Measurements from ENCODE around the gene ATXN7L2. TPM values are rescaled to one million over a fixed set of nuclear protein-coding genes. Genes with fewer than 3 reads are reported as not detected.

Gene ATXN7L2
- polyA plus RNA-seq, 2 of the 4 experiments (the other 2 are of a cell fraction) = 0.97 to 2.2 TPM

DNA sequence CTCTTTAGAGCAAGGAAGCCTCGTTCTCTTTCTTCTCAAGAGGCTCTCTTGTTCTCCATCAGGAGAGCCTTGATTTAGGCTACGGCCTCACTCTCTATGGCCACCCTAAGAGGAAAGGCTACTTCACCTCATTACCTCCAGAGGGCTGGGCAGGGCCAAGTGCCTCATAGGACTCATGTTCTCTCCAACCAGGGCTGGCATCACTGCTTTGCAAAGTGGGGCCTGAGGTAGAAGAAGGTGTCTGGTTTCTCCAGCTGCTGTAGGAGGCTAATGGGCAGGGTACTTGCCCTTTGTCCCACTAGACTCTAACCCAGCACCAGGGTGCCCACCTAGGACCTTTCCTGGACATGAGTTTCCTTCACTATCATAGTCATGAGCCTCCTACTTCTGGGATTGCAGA, 2.1 kb upstream of the ATXN7L2 start:
- FAIRE-seq (no peak), ATAC-seq (no peak), DNase-seq (ENCODE audit: low read depth in 1 of 2, low spot score in 1 of 2) (no peak)
- H3K4me3 ChIP-seq = no peak overlapping the region
- CTCF ChIA-PET = interaction anchor here (1.5 to 23.6 kb wide), 2 partner anchors 11 to 50 kb away, joined by 3 to 749 read pairs; partner anchors contain the start of gene GPR61
- H3K4me1 ChIP-seq = peaks cover 6% of the 10 kb centered on the region; the same call in 2 of the 3 replicates
- 39% methylated on average over 2 of the region's 2 CpGs for WGBS (ENCODE audit: missing lambda C conversion rate)
- H3K4me2 ChIP-seq = no peak overlapping the region
- no peak for TF ChIP-seq MAZ (IDR thresholded peaks at IDR 0.05; ENCODE audit: borderline replicate concordance, low read depth, low read length)
- no peak for TF ChIP-seq CBX8 (IDR thresholded peaks at IDR 0.05)
- TF ChIP-seq ZC3H11A (IDR thresholded peaks at IDR 0.05) = no peak
- TF ChIP-seq NR3C1 (IDR thresholded peaks at IDR 0.05) = no peak
- no peak for TF ChIP-seq JUN (IDR thresholded peaks at IDR 0.05)
- TF ChIP-seq POLR2AphosphoS2 (conservative IDR thresholded peaks at IDR 0.05; ENCODE audit: low read length) = no peak
- no peak for TF ChIP-seq EP300 (IDR thresholded peaks at IDR 0.05)
- TF ChIP-seq FOSL2 (IDR thresholded peaks at IDR 0.05) = no peak
- TF ChIP-seq FOSL2 (CRISPR knock-in tag; IDR thresholded peaks at IDR 0.05) = no peak
- no peak for TF ChIP-seq HOXA7 (CRISPR knock-in tag; IDR thresholded peaks at IDR 0.05)
- TF ChIP-seq CBX2 (IDR thresholded peaks at IDR 0.05; ENCODE audit: borderline replicate concordance, low read depth) = no peak
- TF ChIP-seq, protein P1, sequence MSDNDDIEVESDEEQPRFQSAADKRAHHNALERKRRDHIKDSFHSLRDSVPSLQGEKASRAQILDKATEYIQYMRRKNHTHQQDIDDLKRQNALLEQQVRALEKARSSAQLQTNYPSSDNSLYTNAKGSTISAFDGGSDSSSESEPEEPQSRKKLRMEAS (IDR thresholded peaks at IDR 0.05) = no peak
- TF ChIP-seq, protein P2, sequence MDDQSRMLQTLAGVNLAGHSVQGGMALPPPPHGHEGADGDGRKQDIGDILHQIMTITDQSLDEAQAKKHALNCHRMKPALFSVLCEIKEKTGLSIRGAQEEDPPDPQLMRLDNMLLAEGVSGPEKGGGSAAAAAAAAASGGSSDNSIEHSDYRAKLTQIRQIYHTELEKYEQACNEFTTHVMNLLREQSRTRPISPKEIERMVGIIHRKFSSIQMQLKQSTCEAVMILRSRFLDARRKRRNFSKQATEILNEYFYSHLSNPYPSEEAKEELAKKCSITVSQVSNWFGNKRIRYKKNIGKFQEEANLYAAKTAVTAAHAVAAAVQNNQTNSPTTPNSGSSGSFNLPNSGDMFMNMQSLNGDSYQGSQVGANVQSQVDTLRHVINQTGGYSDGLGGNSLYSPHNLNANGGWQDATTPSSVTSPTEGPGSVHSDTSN (IDR thresholded peaks at IDR 0.05) = no peak
- TF ChIP-seq CHD2 (IDR thresholded peaks at IDR 0.05; ENCODE audit: low read length, partially characterized antibody) = no peak
- TF ChIP-seq ZFP36 (IDR thresholded peaks at IDR 0.05; ENCODE audit: borderline replicate concordance, partially characterized antibody) = no peak
- no peak for TF ChIP-seq HEYL (CRISPR knock-in tag; IDR thresholded peaks at IDR 0.05)
- H3K27ac ChIP-seq = no peak overlapping the region
- no peaks in the 10 kb centered on the region for H3K9me3 ChIP-seq
- POLR2A ChIA-PET = no interaction called here

DNA sequence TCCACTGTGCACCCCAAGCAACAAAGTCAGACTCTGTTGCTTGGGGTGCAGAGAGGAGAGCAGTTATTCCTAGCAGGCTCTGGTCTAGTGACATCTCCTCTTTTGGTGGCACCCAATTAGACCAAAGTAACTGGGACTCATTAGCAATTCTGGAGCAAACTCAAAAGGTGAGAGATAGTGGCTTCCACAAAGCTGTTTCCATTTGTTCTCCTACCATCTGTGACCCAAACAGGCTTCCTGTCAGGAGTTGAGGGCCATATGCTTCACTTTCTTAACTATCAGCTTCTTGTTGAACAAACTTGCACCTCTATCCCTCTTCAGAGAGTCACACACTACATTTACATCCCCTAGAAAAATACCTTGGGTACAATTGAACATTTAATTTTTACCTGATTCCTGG, 1.5 kb upstream of the ATXN7L2 start:
- Histone ChIP-seq H3K27ac (no peak overlapping the region), H3K4me3 (no peak overlapping the region), H3K9me3 (no peaks in the 10 kb centered on the region), H3K4me2 (no peak overlapping the region), H3K4me1 (peaks cover 6% of the 10 kb centered on the region; the same call in 2 of the 3 replicates)
- ChIA-PET POLR2A (no interaction called here), CTCF (interaction anchor here (0.7 to 23.6 kb wide), 5 partner anchors 9 to 72 kb away, joined by 3 to 749 read pairs (median 3); partner anchors contain the start of genes CYB561D1 and GPR61)
- DNase-seq (ENCODE audit: low read depth in 1 of 2, low spot score in 1 of 2) = no peak
- no peak for TF ChIP-seq JUNB (IDR thresholded peaks at IDR 0.05)
- no peak for ATAC-seq
- FAIRE-seq = no peak

DNA sequence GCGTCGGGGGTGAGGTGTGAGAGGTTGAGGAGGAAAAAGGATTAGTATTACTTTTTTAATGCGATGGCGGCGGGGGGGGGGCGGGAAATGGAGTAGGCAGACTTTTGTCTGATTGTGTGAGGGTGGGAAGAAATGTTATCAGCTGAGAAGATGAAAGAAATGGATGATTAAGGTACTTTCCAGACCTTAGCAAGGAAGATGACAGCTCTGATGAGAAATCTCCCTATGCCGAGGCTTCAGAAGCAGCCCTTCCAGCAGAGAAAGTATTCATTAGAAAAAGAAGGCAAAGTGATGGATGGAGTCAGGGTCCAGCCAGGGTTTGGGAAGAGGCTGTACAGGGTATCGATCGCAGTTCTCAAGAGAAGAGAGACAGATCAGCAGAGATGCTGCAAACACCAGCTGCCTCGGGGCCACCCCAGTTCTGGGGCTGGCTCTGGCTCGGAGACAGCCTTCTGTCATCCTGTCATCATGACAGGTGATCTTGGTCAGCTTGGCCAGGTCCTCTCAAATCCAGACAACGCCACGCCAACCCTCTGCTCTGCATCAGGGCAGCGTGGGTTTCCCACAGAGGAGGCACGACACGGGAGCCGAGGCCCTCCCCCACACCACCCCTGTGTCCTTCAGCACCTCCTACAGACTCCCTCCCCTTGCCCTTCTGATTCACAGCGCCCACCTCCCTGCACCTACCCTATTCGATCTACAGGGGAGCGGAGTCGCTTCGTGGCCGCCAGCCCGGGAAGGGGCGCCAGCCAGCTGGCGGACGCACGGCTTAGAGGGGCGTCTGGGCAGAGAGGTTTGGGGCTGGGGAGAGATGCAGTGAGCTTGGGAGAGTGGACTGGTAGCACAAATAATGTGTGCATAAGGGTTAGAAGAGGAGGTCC, 674 bp upstream of the ATXN7L2 start:
- ATAC-seq (peak; percentile 48 to 70; a peak in 5 of 6 replicates), FAIRE-seq (no peak), DNase-seq (ENCODE audit: low read depth in 1 of 2, low spot score in 1 of 2) (no peak)
- Histone ChIP-seq H3K9me3 (no peaks in the 10 kb centered on the region), H3K27ac (peak overlapping the region; percentile 4 to 81; a peak in 3 of 6 replicates), H3K4me3 (peak overlapping the region; percentile 60), H3K4me1 (peaks cover 6% of the 10 kb centered on the region; the same call in 2 of the 3 replicates), H3K4me2 (peak overlapping the region; percentile 90)
- ChIA-PET POLR2A (interaction anchor here (0.6 to 2.2 kb wide), 7 partner anchors 11 to 607 kb away, joined by 3 to 9 read pairs (median 5); partner anchors contain the start of gene CYB561D1), CTCF (interaction anchor here (0.7 to 23.6 kb wide), 6 partner anchors 8 to 73 kb away, joined by 3 to 749 read pairs (median 16); partner anchors contain the start of genes CYB561D1 and GPR61)
- 28% methylated on average over 15 of the region's 29 CpGs for WGBS (ENCODE audit: missing lambda C conversion rate)
- TF ChIP-seq FOXS1 (CRISPR knock-in tag; IDR thresholded peaks at IDR 0.05) = no peak
- TF ChIP-seq, protein P3, sequence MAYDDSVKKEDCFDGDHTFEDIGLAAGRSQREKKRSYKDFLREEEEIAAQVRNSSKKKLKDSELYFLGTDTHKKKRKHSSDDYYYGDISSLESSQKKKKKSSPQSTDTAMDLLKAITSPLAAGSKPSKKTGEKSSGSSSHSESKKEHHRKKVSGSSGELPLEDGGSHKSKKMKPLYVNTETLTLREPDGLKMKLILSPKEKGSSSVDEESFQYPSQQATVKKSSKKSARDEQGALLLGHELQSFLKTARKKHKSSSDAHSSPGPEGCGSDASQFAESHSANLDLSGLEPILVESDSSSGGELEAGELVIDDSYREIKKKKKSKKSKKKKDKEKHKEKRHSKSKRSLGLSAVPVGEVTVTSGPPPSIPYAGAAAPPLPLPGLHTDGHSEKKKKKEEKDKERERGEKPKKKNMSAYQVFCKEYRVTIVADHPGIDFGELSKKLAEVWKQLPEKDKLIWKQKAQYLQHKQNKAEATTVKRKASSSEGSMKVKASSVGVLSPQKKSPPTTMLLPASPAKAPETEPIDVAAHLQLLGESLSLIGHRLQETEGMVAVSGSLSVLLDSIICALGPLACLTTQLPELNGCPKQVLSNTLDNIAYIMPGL (CRISPR knock-in tag; IDR thresholded peaks at IDR 0.05; ENCODE audit: borderline replicate concordance) = no peak
- TF ChIP-seq SREBF2 (IDR thresholded peaks at IDR 0.05) = no peak
- no peak for TF ChIP-seq JUNB (IDR thresholded peaks at IDR 0.05)
- no peak for TF ChIP-seq RCOR1 (IDR thresholded peaks at IDR 0.05; ENCODE audit: low read depth, low read length)
- TF ChIP-seq SMC3 (IDR thresholded peaks at IDR 0.05) = no peak
- no peak for TF ChIP-seq FOSL2 (IDR thresholded peaks at IDR 0.05)
- no peak for TF ChIP-seq FOSL2 (CRISPR knock-in tag; IDR thresholded peaks at IDR 0.05)
- TF ChIP-seq, protein P1 (IDR thresholded peaks at IDR 0.05) = no peak
- TF ChIP-seq, protein P4, sequence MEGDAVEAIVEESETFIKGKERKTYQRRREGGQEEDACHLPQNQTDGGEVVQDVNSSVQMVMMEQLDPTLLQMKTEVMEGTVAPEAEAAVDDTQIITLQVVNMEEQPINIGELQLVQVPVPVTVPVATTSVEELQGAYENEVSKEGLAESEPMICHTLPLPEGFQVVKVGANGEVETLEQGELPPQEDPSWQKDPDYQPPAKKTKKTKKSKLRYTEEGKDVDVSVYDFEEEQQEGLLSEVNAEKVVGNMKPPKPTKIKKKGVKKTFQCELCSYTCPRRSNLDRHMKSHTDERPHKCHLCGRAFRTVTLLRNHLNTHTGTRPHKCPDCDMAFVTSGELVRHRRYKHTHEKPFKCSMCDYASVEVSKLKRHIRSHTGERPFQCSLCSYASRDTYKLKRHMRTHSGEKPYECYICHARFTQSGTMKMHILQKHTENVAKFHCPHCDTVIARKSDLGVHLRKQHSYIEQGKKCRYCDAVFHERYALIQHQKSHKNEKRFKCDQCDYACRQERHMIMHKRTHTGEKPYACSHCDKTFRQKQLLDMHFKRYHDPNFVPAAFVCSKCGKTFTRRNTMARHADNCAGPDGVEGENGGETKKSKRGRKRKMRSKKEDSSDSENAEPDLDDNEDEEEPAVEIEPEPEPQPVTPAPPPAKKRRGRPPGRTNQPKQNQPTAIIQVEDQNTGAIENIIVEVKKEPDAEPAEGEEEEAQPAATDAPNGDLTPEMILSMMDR (IDR thresholded peaks at IDR 0.05) = no peak
- TF ChIP-seq, protein P5, sequence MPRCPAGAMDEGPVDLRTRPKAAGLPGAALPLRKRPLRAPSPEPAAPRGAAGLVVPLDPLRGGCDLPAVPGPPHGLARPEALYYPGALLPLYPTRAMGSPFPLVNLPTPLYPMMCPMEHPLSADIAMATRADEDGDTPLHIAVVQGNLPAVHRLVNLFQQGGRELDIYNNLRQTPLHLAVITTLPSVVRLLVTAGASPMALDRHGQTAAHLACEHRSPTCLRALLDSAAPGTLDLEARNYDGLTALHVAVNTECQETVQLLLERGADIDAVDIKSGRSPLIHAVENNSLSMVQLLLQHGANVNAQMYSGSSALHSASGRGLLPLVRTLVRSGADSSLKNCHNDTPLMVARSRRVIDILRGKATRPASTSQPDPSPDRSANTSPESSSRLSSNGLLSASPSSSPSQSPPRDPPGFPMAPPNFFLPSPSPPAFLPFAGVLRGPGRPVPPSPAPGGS (IDR thresholded peaks at IDR 0.05) = no peak
- TF ChIP-seq KDM5A (IDR thresholded peaks at IDR 0.05) = no peak
- TF ChIP-seq MAZ (IDR thresholded peaks at IDR 0.05; ENCODE audit: borderline replicate concordance, low read depth, low read length) = no peak

All from A549 (cell line).